ENCODE results near the gene EQTN. TPM values are rescaled to one million over a fixed set of nuclear protein-coding genes. Genes with fewer than 3 reads are reported as not detected.

Gene EQTN
- not detected in 2 replicates for total RNA-seq (2014; rRNA removed; shearing (Covaris generic))
- not detected in 2 replicates for total RNA-seq (2022)
- Bru-seq, nascent RNA = percentile 5 among the genes with signal in this experiment
- BruChase-seq, experiment 1, labeled RNA remaining after a 6-hour chase = not detected
- BruChase-seq, experiment 2, labeled RNA remaining after a 2-hour chase = not detected
- long read RNA-seq = 0 reads

DNA sequence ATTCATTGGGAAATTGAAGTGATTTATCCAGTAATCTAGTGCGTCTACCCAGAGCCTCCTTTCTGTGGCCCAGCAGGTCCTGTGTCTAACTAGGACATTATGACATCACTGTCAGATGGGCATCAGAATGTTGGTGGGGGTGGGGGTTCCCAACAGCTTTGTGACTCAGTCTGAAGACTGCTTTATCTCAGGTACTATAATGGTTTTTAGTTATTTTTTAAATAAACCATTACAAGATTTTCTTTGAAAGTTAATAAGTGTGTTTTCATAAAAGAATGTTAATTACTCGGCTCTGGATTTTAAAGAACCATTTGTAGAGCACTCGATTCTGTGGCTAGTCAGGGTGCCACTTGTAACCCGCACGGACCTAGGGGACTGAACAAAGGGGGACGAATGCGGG, at the start of gene EQTN:
Gene EQTN (minus strand): TSS at position 101 of the 400 bp plus-strand sequence. CDS start 95 bp downstream, at position 6.
- ChIA-PET POLR2A (no interaction called here), CTCF (ENCODE audit: unreplicated experiment) (no interaction called here)
- Histone ChIP-seq H3K4me1 (ENCODE audit: insufficient read depth, low read length, poor library complexity, severe bottlenecking) (no peaks in the 10 kb centered on the region), H3K9me3 (ENCODE audit: low read length) (no peaks in the 10 kb centered on the region), H3K27ac (ENCODE audit: low read depth, low read length, poor library complexity, severe bottlenecking) (no peak within 1 kb of the TSS), H3K79me2 (ENCODE audit: insufficient read depth, low read depth, low read length) (no peaks in the 10 kb centered on the region), H3K4me3 (ENCODE audit: low read depth, low read length, poor library complexity, severe bottlenecking) (no peak within 1 kb of the TSS), H3K36me3 (ENCODE audit: insufficient read depth, low read length) (no peaks in the 10 kb centered on the region), H4K20me1 (ENCODE audit: insufficient read depth, low read length) (no peaks in the 10 kb centered on the region), H3K9me2 (ENCODE audit: insufficient read depth, low read length) (no peaks in the 10 kb centered on the region), H2AFZ (ENCODE audit: low read length) (no peak within 1 kb of the TSS), H3K4me2 (ENCODE audit: low read length) (no peak within 1 kb of the TSS)
- TF ChIP-seq EZH2phosphoT487 (IDR thresholded peaks at IDR 0.05; ENCODE audit: borderline replicate concordance, low read depth, low read length) = no peak
- TF ChIP-seq, protein P1, sequence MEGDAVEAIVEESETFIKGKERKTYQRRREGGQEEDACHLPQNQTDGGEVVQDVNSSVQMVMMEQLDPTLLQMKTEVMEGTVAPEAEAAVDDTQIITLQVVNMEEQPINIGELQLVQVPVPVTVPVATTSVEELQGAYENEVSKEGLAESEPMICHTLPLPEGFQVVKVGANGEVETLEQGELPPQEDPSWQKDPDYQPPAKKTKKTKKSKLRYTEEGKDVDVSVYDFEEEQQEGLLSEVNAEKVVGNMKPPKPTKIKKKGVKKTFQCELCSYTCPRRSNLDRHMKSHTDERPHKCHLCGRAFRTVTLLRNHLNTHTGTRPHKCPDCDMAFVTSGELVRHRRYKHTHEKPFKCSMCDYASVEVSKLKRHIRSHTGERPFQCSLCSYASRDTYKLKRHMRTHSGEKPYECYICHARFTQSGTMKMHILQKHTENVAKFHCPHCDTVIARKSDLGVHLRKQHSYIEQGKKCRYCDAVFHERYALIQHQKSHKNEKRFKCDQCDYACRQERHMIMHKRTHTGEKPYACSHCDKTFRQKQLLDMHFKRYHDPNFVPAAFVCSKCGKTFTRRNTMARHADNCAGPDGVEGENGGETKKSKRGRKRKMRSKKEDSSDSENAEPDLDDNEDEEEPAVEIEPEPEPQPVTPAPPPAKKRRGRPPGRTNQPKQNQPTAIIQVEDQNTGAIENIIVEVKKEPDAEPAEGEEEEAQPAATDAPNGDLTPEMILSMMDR (conservative IDR thresholded peaks at IDR 0.05; ENCODE audit: low read length) = no peak
- intact Hi-C loops (cut with micrococcal nuclease; ENCODE audit: unreplicated experiment) = no loop called here
- BruUV-seq (replicated peaks) = no TSS peak
- no peak for DNase-seq (ENCODE audit: low spot score)

DNA sequence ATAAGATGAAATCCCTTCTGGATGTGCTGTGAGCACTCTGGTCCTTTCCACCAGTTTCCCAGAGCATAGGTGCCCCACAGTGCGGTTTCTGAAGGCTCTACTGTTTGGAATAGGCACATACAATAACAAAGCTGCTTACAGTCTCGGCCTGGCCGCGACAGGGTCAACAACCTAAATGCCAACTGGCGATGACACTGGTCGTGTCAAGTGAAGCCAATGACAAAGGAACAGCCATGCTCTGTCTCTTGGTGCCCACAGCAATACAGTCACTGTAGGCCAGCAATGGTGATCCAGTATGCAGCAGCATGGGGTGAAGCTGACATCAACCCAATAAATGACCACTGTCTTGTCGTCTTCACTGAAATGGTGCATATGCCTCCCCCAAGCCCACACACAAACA, 47.8 kb upstream of the EQTN start:
- Histone ChIP-seq H3K27ac (ENCODE audit: low read depth, low read length, poor library complexity, severe bottlenecking) (no peak overlapping the region), H3K9me3 (ENCODE audit: low read length) (no peaks in the 10 kb centered on the region), H2AFZ (ENCODE audit: low read length) (no peak overlapping the region), H3K4me1 (ENCODE audit: insufficient read depth, low read length, poor library complexity, severe bottlenecking) (no peaks in the 10 kb centered on the region), H3K4me3 (ENCODE audit: low read depth, low read length, poor library complexity, severe bottlenecking) (no peak overlapping the region), H3K4me2 (ENCODE audit: low read length) (no peak overlapping the region), H3K79me2 (ENCODE audit: insufficient read depth, low read depth, low read length) (no peaks in the 10 kb centered on the region), H3K36me3 (ENCODE audit: insufficient read depth, low read length) (no peaks in the 10 kb centered on the region), H3K9me2 (ENCODE audit: insufficient read depth, low read length) (no peaks in the 10 kb centered on the region), H4K20me1 (ENCODE audit: insufficient read depth, low read length) (no peaks in the 10 kb centered on the region)
- POLR2A ChIA-PET = interaction anchor here (0.6 kb wide), 1 partner anchor 333 kb away, joined by 4 read pairs; no protein-coding TSS in a partner anchor
- no peak for DNase-seq (ENCODE audit: low spot score)
- BruUV-seq (replicated peaks) = no TSS peak
- CTCF ChIA-PET (ENCODE audit: unreplicated experiment) = no interaction called here
- TF ChIP-seq, protein P1 (conservative IDR thresholded peaks at IDR 0.05; ENCODE audit: low read length) = no peak
- no peak for TF ChIP-seq EZH2phosphoT487 (IDR thresholded peaks at IDR 0.05; ENCODE audit: borderline replicate concordance, low read depth, low read length)
- intact Hi-C loops (cut with micrococcal nuclease; ENCODE audit: unreplicated experiment) = no loop called here

DNA sequence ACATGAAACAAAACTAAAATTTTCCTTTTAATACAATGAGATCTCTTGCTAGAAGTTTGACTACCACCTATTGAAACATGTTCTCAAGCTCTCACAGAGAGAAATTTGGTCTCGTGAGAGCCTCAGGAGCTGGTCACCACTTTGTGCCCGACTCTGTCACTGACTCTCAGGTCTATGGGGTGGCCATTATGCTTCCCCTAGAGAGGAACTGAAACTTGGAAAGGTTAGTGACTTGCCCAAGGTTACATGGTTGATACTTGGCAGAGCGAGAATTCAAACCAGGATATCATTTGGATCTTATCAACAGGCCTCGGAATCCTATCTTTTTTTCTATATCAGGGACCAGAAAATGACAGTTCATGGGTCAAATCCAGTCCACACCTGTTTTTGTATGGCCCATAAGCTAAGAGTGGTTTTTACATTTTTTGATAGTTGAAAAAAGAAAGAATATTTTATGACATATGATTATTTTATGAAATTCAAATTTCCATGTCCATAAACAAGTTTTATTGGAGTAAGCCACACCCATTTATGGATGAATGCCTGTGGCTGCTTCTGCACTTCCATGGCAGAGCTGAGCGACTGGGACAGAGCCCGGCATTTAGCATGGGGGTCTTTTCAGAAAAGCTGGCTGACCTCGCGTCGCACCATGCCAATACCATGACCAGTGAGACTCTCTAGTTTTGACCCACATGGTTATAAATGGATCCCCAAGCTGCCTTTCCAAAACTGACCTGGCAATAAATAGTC, 44.8 kb upstream of the EQTN start:
- BruUV-seq (replicated peaks) = no TSS peak
- H3K4me3 ChIP-seq (ENCODE audit: low read depth, low read length, poor library complexity, severe bottlenecking) = no peak overlapping the region
- TF ChIP-seq EZH2phosphoT487 (IDR thresholded peaks at IDR 0.05; ENCODE audit: borderline replicate concordance, low read depth, low read length) = no peak
- TF ChIP-seq, protein P1 (conservative IDR thresholded peaks at IDR 0.05; ENCODE audit: low read length) = no peak
- H3K9me3 ChIP-seq (ENCODE audit: low read length) = no peaks in the 10 kb centered on the region
- no peak overlapping the region for H3K4me2 ChIP-seq (ENCODE audit: low read length)
- H3K9me2 ChIP-seq (ENCODE audit: insufficient read depth, low read length) = no peaks in the 10 kb centered on the region
- no peaks in the 10 kb centered on the region for H3K79me2 ChIP-seq (ENCODE audit: insufficient read depth, low read depth, low read length)
- no peak overlapping the region for H3K27ac ChIP-seq (ENCODE audit: low read depth, low read length, poor library complexity, severe bottlenecking)
- intact Hi-C loops (cut with micrococcal nuclease; ENCODE audit: unreplicated experiment) = no loop called here
- ChIA-PET CTCF (ENCODE audit: unreplicated experiment) (no interaction called here), POLR2A (no interaction called here)
- H3K4me1 ChIP-seq (ENCODE audit: insufficient read depth, low read length, poor library complexity, severe bottlenecking) = no peaks in the 10 kb centered on the region
- H3K36me3 ChIP-seq (ENCODE audit: insufficient read depth, low read length) = no peaks in the 10 kb centered on the region
- no peak overlapping the region for H2AFZ ChIP-seq (ENCODE audit: low read length)
- DNase-seq (ENCODE audit: low spot score) = no peak
- no peaks in the 10 kb centered on the region for H4K20me1 ChIP-seq (ENCODE audit: insufficient read depth, low read length)

Data from OCI-LY7 (cell line).